Activated effector memory CD4-positive, alpha-beta T cell treated with Interleukin-2 at 50 U/mL for 16 hours (primary cell): ENCODE results near the gene DOP1B.
"Not testable (repeated sequence)": the region's sequence is repeated elsewhere in the genome, so short reads cannot be mapped to it uniquely, and the experiment has no call there.

Experiments
- DNase-seq: peaks from one replicate; pipeline ENCODE4 v3.0.0-alpha.2; 2020

DOP1B gene, protein sequence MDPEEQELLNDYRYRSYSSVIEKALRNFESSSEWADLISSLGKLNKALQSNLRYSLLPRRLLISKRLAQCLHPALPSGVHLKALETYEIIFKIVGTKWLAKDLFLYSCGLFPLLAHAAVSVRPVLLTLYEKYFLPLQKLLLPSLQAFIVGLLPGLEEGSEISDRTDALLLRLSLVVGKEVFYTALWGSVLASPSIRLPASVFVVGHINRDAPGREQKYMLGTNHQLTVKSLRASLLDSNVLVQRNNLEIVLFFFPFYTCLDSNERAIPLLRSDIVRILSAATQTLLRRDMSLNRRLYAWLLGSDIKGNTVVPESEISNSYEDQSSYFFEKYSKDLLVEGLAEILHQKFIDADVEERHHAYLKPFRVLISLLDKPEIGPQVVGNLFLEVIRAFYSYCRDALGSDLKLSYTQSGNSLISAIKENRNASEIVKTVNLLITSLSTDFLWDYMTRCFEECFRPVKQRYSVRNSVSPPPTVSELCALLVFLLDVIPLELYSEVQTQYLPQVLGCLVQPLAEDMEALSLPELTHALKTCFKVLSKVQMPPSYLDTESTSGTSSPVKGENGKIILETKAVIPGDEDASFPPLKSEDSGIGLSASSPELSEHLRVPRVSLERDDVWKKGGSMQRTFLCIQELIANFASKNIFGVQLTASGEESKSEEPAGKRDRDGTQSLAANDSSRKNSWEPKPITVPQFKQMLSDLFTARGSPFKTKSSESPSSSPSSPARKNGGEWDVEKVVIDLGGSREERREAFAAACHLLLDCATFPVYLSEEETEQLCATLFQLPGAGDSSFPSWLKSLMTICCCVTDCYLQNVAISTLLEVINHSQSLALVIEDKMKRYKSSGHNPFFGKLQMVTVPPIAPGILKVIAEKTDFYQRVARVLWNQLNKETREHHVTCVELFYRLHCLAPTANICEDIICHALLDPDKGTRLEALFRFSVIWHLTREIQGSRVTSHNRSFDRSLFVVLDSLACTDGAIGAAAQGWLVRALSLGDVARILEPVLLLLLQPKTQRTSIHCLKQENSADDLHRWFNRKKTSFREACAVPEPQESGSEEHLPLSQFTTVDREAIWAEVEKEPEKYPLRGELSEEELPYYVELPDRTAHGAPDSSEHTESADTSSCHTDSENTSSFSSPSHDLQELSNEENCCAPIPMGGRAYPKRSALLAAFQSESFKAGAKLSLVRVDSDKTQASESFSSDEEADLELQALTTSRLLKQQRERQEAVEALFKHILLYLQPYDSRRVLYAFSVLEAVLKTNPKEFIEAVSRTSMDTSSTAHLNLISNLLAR (N-terminal part only)

DNA sequence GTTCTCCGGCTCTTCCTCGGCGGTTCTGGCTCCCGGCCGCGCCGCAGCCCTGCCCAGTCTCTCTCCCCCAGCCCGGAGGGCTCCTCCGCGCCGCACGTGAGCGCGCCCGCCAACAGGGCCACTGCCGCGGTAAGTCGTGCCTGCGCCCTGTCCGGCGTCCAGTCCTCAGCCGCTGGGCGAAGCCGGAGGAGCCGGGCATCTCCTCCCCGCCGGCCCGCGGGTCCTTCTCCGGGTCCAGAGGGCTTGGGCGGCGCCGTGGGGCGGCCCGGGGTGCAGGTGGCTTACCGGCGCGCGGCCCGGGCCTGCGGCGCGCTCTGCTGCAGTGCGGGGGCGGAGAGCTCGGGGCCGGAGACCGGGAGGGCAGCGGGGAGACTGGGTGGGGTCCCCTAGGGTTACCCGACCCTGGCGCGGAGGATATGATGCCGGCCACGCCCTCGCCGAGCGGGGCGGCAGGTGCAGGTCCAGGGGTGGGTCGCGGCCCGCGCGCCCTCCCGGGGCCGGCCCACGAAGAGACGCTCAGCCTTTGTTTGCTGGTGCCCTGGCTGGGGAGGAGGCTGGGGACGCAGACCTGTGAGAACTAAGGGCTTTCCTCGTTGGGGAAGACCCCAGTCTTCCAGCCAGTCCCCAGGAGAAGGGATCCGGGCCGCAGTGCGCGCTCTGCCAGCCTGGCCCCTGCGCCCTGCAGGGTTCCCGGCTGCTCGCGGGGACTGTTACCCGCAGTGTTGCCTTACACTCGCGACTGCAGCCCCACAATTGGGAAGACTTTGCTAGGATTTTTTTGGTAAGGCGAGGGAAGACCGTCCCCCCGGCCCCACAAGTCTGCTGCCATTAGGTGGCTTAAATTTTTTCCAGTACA lies at the start of gene DOP1B:
TSS of gene DOP1B (plus strand) at position 10 of the 856 bp plus-strand sequence. CDS start 7,910 bp downstream, outside the sequence.
- DNase-seq = no peak

GRCh38 chr21:36109868-36110267 lies 46.8 kb upstream of the DOP1B start:
- no peak for DNase-seq

DNA sequence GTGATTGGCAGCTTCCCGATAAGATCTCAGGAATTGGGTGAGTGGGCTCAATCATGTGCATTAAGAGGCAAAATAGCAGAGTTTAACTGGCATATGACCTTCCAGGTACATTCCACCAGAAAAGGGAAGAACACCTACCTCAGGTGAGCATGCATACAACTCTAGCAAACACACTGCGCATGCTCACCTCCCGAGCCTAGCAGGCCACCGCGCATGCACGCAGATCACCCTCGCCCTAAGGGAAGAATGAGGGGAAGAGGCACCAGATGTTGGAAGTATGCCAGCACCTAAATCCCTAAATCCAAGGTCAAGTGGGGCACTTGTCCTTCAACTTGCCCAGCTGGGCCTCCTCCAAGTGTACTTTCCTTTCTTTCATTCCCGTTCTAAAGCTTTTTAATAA lies 45.4 kb upstream of the DOP1B start:
- DNase-seq = no peak

GRCh38 chr21:36113647-36114428 lies 42.8 kb upstream of the DOP1B start:
- DNase-seq = peak; percentile 39

DNA sequence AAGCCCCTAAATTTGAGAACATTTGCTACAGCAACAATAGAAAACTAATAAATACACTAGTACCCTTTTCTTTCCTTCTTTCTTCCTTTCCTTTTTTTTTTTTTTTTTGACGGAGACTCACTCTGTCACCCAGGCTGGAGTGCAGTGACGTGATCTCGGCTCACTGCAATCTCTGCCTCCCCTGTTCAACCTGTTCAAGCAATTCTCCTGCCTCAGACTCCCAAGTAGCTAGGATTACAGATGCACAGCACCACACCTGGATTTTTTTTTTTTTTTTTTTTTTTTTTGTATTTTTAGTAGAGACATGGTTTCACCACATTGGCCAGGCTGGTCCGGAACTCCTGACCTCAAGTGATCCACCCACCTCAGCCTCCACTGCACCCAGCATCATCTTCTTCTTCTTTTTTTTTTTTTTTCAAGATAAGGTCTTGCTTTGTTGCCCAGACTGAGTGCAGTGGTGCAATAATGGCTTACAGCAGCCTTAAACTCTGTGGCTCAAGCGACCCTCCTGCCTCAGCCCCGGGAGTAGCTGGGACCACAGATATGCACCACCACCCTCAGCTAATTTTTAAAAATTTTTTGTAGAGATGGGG lies 41.4 kb upstream of the DOP1B start:
- DNase-seq = no peak

DNA sequence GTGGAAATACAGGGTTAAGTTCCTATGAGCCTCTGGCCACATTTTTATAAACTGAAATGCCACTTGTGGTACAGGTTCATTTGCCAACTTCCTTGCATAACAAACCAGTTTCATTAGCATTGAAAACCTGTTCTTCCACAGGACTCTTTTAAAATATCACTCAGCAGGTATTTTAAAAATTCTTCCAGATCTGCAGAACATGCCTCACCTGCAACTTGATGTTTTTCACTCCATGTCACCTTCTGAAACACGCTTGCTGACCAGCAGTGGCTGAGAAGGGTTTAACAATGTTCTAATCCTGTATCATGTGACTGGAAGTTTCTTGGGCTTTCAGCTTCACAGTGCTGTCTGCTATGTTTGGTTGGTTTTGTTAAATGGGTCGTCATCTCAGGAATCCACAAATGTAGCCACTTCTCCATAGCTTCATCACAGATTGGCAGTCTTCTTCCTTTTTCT lies 39.3 kb upstream of the DOP1B start:
- DNase-seq = no peak

DNA sequence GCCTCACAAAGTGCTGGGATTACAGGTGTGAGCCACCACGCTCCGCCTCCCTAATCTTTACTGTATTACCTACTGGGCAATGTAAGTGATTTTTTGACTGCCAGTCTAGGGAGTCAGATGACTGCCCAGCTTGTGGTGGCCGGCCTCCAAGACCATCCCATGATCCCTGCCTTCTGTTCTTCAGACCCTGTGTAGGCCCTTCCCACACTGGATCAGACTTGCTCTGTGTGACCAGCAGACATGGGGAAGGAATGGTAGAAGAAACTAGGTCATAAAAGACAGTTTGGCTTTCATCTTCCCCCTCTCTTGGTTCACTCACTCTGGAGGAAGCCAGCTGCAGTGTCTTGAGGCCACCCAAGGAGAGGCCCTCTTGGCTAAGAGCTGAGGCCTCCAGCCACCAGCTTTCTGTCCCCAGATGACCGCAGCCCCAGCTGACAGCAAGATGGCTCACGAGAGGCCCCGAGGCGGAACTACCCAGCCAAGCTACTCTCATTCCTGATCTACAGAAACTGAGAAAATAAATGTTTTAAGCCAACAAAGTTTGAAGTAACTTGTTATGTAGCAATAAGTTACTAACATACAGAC lies 36.2 kb upstream of the DOP1B start:
- DNase-seq = no peak

DNA sequence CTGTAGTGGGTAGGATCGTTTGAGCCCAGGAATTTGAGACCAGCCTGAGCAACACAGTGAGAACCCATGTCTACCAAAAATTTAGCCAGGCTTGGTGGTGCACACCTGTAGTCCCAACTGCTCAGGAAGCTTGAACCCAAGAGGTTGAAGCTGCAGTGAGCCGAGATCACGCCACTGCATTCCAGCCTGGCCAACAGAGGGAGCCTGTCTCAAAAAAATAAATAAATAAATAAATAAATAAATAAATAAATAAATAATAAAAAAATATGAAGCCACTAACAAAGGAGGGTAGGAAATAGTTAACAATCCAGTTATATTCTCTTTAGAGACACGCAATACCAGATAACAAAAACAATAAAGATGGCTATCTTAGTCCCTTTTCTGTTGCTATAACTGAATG lies 33.6 kb upstream of the DOP1B start:
- no peak for DNase-seq

- DNase-seq = no peak
Measured at GRCh38 chr21:36124395-36124794, 32.2 kb upstream of the DOP1B start.

- peak; percentile 30 for DNase-seq
Measured at GRCh38 chr21:36125512-36126207, 31.0 kb upstream of the DOP1B start.

DNA sequence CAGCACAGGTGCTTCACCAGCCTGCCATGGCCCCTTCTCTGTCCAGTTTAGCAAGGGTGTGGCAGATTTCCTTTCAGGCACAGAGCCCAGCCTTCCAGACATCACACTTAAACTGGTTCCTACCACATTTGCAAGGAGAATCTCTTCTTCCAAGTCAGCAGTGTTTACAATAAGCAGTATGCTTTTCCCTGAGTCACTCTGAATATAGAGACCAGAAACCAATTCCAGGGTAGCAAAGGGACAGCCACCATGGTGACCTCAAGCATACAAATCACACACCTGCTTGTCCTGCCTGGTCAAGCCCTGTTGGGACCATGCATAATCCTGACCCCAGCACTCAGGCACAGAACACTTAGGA lies 30.4 kb upstream of the DOP1B start:
- no peak for DNase-seq

GRCh38 chr21:36126621-36127110 lies 30.0 kb upstream of the DOP1B start:
- DNase-seq = no peak

DNA sequence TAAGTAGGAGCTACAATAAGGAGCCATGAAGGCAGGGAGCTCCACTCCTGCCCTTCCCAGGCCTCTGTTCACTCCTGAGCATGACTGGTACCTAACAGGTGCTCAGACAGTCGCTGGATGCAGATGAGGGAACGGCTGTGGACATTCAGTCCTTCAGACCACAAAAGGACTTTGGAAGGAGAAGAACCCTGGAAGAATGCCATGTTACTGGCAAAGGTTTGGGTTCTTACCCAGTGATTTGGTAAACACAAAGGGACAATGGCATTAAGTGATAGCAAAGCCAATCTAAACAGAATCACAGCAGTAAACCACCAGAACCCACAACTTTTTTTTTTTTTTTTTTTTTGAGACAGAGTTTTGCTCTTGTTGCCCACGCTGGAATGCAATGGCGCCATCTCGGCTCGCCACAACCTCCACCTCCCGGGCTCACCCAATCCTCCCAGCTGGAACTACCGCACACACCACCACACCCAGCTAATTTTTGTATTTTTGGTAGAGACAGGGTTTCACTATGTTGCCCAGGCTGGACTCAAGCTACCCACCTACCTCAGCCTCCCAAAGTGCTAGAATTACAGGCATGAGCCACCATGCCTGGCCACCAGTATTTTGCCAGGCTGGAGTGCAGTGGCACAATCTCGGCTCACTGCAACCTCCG lies 29.2 kb upstream of the DOP1B start:
- no peak for DNase-seq

- no peak for DNase-seq
Measured at GRCh38 chr21:36127977-36128376, 28.6 kb upstream of the DOP1B start.

GRCh38 chr21:36129219-36129618 lies 27.4 kb upstream of the DOP1B start:
- no peak for DNase-seq

GRCh38 chr21:36130414-36130762 lies 26.2 kb upstream of the DOP1B start:
- not testable (repeated sequence) for DNase-seq

DNA sequence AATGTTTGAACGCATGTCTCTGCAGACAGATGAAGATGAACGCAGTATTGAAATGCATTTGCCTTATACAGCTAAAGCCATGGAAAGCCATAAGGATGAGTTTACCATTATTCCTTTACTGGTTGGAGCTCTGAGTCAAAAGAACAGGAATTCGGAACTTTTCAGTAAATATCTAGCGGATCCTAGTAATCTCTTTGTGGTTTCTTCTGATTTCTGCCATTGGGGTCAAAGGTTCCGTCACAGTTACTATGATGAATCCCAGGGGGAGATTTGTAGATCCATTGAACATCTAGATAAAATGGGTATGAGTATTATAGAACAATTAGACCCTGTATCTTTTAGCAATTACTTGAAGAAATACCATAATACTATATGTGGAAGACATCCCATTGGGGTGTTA lies 25.8 kb upstream of the DOP1B start:
- not testable (repeated sequence) for DNase-seq

DNA sequence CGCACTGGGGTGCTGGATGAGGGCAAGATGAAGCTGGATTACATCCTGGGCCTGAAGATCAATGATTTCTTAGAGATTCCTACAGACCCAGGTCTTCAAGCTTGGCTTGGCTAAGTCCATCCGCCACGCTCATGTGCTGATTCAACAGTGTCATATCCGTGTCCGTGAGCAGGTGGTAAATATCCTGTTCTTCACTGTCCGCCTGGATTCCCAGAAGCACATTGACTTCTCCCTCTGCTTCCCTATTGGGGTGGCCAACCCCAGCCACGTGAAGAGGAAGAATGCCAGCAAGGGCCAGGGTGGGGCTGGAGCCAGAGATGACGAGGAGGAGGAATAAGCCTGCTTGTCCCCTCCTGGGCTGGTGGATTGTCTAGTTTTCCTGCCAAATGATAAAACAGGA lies 23.9 kb upstream of the DOP1B start:
- no peak for DNase-seq

DNA sequence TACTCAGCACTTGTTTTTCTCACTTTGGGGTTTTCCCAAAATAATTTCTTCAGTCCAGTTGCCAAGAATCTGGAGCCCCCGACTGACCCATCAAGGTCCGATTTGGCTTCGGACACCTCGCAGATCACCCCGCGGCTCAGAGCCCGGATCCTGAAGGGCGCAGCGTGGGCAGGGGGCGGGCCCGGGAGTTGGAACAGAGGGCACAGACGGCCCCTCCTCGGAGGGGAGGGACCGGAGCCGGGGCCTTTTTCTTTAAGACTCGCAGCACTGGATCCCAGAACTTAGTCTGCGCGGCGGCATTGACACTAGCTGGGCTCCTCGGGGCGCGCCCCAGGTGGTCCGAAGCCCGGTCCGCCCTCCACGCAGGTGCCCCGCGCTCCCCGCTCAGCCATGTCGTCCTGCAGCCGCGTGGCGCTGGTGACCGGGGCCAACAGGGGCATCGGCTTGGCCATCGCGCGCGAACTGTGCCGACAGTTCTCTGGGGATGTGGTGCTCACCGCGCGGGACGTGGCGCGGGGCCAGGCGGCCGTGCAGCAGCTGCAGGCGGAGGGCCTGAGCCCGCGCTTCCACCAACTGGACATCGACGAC lies 21.7 kb upstream of the DOP1B start, which contains the start of gene CBR3:
TSS of gene CBR3 (plus strand) at position 277 of the 588 bp plus-strand sequence. CDS start at position 391, 114 bp downstream.
- DNase-seq = peak; percentile 43
